Measurements from ENCODE around the gene RAD18. TPM values are rescaled to one million over a fixed set of nuclear protein-coding genes. Genes with fewer than 3 reads are reported as not detected.

RAD18 gene
- total RNA-seq, 4 donors from 2014 or later, result 8.6 to 11.9 (median 9.7) TPM

- no peak overlapping the region for H3K4me3 ChIP-seq
These were observed 72.0 kb downstream of the RAD18 start for GRCh38 chr3:8891303-8891702.

GRCh38 chr3:8888301-8888915, 74.9 kb downstream of the RAD18 start:
- 87 to 93% methylated on average over 5 to 6 of the region's 6 CpGs for WGBS, 2 donors (ENCODE audit: low coverage in 1 of 2)

More at GRCh38 chr3:8891303-8891702, 72.0 kb downstream of the RAD18 start:
- no peaks in the 10 kb centered on the region for H3K4me1 ChIP-seq
- H3K9me3 ChIP-seq, result no peaks in the 10 kb centered on the region
- H3K36me3 ChIP-seq, result no peaks in the 10 kb centered on the region
- DNase-seq, result no peak
- no peak for TF ChIP-seq POLR2A (IDR thresholded peaks at IDR 0.05)
- no peak overlapping the region for H3K27ac ChIP-seq
- no peaks in the 10 kb centered on the region for H3K27me3 ChIP-seq
- in situ Hi-C loops (cut with MboI; ENCODE audit: low pct_ligation_motif_present in 1 of 4, low pct_unique_long_range_greater_than_20kb in 1 of 4, low sequenced_read_pairs in 3 of 4), result no loop called here
- intact Hi-C loops (cut with DNase I; ENCODE audit: low total_unique reads), result no loop called here

GRCh38 chr3:8887435-8888300, 75.6 kb downstream of the RAD18 start:
- Histone ChIP-seq H3K4me3 (no peak overlapping the region), H3K4me1 (no peaks in the 10 kb centered on the region), H3K27me3 (no peaks in the 10 kb centered on the region), H3K36me3 (peaks cover 0 to 6% (median 0%) of the 10 kb centered on the region in 4 donors), H3K9me3 (no peaks in the 10 kb centered on the region), H3K27ac (no peak overlapping the region)
- in situ Hi-C loops (cut with MboI; ENCODE audit: low pct_ligation_motif_present in 1 of 4, low pct_unique_long_range_greater_than_20kb in 1 of 4, low sequenced_read_pairs in 3 of 4) (no loop called here), intact Hi-C loops (cut with DNase I; ENCODE audit: low total_unique reads) (no loop called here)
- DNase-seq, result no peak
- 77 to 84% methylated on average over 7 of the region's 7 CpGs for WGBS, 2 donors (ENCODE audit: low coverage in 1 of 2)
- TF ChIP-seq POLR2AphosphoS5 (IDR thresholded peaks at IDR 0.05) (no peak), EP300 (IDR thresholded peaks at IDR 0.05; ENCODE audit: low read depth) (no peak), CTCF (IDR thresholded peaks at IDR 0.05) (no peak), POLR2A (IDR thresholded peaks at IDR 0.05) (no peak)

More at GRCh38 chr3:8888301-8888915, 74.9 kb downstream of the RAD18 start:
- no peaks in the 10 kb centered on the region for H3K9me3 ChIP-seq
- intact Hi-C loops (cut with DNase I; ENCODE audit: low total_unique reads), result no loop called here
- H3K4me3 ChIP-seq, result no peak overlapping the region
- no peak for DNase-seq
- TF ChIP-seq EP300 (IDR thresholded peaks at IDR 0.05; ENCODE audit: low read depth), result no peak
- no peak for TF ChIP-seq POLR2A (IDR thresholded peaks at IDR 0.05)
- no peak for TF ChIP-seq POLR2AphosphoS5 (IDR thresholded peaks at IDR 0.05)
- no peak for TF ChIP-seq CTCF (IDR thresholded peaks at IDR 0.05)
- H3K27me3 ChIP-seq, result no peaks in the 10 kb centered on the region
- H3K27ac ChIP-seq, result no peak overlapping the region
- in situ Hi-C loops (cut with MboI; ENCODE audit: low pct_ligation_motif_present in 1 of 4, low pct_unique_long_range_greater_than_20kb in 1 of 4, low sequenced_read_pairs in 3 of 4), result no loop called here
- H3K4me1 ChIP-seq, result no peaks in the 10 kb centered on the region
- H3K36me3 ChIP-seq, result peaks cover 0 to 5% (median 0%) of the 10 kb centered on the region in 4 donors

GRCh38 chr3:8886546-8886945, 76.7 kb downstream of the RAD18 start:
- Histone ChIP-seq H3K27ac (no peak overlapping the region), H3K4me1 (no peaks in the 10 kb centered on the region), H3K4me3 (no peak overlapping the region), H3K9me3 (no peaks in the 10 kb centered on the region), H3K27me3 (no peaks in the 10 kb centered on the region), H3K36me3 (peaks cover 0 to 6% (median 0%) of the 10 kb centered on the region in 4 donors)
- no peak for TF ChIP-seq POLR2AphosphoS5 (IDR thresholded peaks at IDR 0.05)
- no peak for TF ChIP-seq CTCF (IDR thresholded peaks at IDR 0.05)
- TF ChIP-seq EP300 (IDR thresholded peaks at IDR 0.05; ENCODE audit: low read depth), result no peak
- TF ChIP-seq POLR2A (IDR thresholded peaks at IDR 0.05), result no peak
- 72 to 87% methylated on average over 3 to 4 of the region's 4 CpGs for WGBS, 2 donors (ENCODE audit: low coverage in 1 of 2)
- DNase-seq, result no peak
- in situ Hi-C loops (cut with MboI; ENCODE audit: low pct_ligation_motif_present in 1 of 4, low pct_unique_long_range_greater_than_20kb in 1 of 4, low sequenced_read_pairs in 3 of 4) (no loop called here), intact Hi-C loops (cut with DNase I; ENCODE audit: low total_unique reads) (no loop called here)

Measured in transverse colon (tissue), 4 donors.